ENCODE results near the gene NAIF1. TPM values are rescaled to one million over a fixed set of nuclear protein-coding genes. Genes with fewer than 3 reads are reported as not detected.
"Not testable (repeated sequence)": the region's sequence is repeated elsewhere in the genome, so short reads cannot be mapped to it uniquely, and the experiment has no call there.

Gene NAIF1
- total RNA-seq, 1 donor from 2014 or later = 7.0 TPM

DNA sequence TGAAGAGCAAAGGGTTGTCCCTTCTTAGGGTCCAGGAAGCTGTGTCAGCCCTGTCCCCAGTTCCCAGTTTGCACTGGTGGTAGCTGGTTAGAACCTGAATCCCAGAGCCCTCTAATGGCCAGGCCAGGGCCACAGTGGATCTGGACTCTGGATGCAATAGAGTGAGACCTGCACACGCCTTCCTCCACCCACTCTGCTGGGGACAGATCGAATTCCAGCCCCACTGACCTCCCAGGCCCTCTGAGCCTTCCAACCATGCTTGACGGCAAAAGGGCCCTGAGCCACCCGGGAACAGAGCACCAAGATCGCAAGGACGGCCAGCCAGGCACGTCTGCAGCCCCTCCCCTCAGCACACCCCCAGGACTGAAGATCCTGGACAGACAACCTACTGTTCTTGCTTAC lies 23.7 kb downstream of the NAIF1 start:
- TF ChIP-seq, protein P1, sequence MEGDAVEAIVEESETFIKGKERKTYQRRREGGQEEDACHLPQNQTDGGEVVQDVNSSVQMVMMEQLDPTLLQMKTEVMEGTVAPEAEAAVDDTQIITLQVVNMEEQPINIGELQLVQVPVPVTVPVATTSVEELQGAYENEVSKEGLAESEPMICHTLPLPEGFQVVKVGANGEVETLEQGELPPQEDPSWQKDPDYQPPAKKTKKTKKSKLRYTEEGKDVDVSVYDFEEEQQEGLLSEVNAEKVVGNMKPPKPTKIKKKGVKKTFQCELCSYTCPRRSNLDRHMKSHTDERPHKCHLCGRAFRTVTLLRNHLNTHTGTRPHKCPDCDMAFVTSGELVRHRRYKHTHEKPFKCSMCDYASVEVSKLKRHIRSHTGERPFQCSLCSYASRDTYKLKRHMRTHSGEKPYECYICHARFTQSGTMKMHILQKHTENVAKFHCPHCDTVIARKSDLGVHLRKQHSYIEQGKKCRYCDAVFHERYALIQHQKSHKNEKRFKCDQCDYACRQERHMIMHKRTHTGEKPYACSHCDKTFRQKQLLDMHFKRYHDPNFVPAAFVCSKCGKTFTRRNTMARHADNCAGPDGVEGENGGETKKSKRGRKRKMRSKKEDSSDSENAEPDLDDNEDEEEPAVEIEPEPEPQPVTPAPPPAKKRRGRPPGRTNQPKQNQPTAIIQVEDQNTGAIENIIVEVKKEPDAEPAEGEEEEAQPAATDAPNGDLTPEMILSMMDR (conservative IDR thresholded peaks at IDR 0.05; ENCODE audit: low read depth, low read length) = no peak
- DNase-seq (ENCODE audit: low read depth) = no peak
- no peak overlapping the region for H3K4me3 ChIP-seq (ENCODE audit: low read depth, low read length)

DNA sequence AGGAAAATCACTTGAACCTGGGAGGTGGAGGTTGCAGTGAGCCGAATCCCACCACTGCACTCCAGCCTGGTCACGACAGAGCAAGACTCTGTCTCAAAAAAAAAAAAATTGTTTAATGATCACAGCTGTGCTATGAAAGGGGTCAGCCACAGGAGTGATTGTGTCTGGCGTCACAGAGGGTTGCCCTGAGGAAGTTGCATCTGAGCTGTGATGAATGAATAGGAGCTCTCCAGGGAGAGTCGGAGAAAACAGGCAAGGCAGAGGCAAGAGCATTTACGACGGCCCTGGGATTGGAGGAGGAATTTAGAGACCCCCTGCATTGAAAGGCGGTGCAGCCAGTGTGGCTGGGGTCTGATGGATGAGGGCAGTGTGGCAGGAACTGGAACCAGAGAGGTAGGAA lies 25.1 kb downstream of the NAIF1 start:
- TF ChIP-seq, protein P1 (conservative IDR thresholded peaks at IDR 0.05; ENCODE audit: low read depth, low read length) = no peak
- DNase-seq (ENCODE audit: low read depth) = no peak
- no peak overlapping the region for H3K4me3 ChIP-seq (ENCODE audit: low read depth, low read length)

DNA sequence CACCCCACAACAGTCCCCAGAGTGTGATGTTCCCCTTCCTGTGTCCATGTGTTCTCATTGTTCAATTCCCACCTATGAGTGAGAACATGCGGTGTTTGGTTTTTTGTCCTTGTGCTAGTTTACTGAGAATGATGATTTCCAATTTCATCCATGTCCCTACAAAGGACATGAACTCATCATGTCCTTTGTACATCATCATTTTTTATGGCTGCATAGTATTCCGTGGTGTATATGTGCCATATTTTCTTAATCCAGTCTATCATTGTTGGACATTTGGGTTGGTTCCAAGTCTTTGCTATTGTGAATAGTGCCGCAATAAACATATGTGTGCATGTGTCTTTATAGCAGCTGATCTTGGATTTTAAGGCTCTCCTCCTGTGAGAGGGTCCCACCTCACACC lies 26.3 kb downstream of the NAIF1 start:
- not testable (repeated sequence) for H3K4me3 ChIP-seq (ENCODE audit: low read depth, low read length); DNase-seq (ENCODE audit: low read depth)

DNA sequence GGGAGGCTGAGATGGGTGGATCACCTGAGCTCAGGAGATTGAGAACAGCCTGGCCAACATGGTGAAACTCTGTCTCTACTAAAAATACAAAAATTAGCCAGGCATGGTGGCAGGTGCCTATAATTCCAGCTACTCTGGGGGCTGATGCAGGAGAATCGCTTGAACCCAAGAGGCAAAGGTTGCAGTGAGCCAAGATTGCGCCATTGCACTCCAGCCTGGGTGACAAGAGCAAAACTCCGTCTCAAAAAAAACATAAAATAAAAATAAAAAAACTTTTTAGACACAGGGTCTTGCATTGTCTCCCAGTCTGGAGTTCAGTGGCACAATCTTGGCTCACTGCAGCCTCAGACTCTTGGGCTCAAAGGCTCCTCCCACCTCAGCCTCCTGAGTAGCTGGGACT lies 30.6 kb downstream of the NAIF1 start:
- not testable (repeated sequence) for DNase-seq (ENCODE audit: low read depth); H3K4me3 ChIP-seq (ENCODE audit: low read depth, low read length)

DNA sequence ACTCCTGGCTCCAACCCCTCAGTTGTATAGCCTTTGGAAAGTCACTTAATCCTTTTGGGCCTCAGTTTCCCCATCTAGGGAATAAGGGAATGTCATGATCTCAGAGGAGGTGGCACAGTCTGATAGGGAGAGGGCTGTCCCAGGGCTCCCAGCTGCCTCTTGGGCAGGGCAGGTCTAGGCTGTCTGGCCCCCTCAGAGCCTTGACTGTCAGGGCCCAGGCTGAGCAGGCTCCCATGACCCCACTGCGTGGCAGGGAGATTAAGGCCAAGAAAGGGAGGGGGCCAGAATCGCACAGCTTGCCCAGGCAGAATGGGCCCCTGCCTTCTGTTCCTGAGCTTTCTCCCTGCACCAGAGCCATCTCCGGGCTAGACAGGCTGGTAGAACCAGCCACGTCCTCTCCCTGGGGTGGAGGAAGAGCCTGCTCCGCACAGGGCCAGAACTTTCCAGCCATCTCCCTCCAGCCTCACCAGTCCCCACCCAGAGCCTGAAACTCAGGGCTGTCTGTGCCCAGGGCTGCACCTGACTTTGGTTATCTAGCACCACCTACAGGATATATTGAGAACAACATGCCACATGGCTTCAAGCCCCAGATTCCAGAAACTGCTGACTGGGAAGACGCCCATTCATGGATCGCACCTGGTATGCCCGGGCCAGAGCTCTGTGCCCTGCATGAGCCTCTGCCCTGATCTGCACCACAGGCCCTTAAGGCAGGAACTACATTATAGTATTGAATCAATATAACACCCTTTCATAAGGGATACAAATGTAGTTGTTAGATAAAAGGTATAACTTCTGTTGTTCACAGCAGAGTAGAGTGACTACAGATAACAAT lies 32.1 kb downstream of the NAIF1 start:
- peak; percentile 49 for DNase-seq (ENCODE audit: low read depth)
- TF ChIP-seq, protein P1 (conservative IDR thresholded peaks at IDR 0.05; ENCODE audit: low read depth, low read length) = peak; percentile 85
- H3K4me3 ChIP-seq (ENCODE audit: low read depth, low read length) = no peak overlapping the region

DNA sequence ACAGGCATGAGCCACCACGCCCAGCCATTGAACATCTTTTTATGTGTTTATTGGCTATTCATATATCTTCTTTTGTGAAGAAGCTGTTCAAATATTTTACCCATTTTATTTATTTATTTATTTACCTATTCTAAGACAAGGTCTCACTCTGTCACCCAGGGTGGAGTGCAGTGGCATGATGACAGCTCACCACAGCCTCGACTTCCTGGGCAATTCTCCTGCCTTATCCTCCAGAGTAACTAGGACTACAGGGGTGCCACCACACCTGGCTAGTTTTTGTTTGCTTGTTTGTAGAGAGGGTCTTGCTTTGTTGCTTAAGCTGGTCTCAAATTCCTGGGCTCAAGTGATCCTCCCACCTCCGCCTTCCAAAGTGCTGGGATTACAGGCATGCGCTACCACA lies 33.5 kb downstream of the NAIF1 start:
- no peak overlapping the region for H3K4me3 ChIP-seq (ENCODE audit: low read depth, low read length)
- TF ChIP-seq, protein P1 (conservative IDR thresholded peaks at IDR 0.05; ENCODE audit: low read depth, low read length) = no peak
- no peak for DNase-seq (ENCODE audit: low read depth)

DNA sequence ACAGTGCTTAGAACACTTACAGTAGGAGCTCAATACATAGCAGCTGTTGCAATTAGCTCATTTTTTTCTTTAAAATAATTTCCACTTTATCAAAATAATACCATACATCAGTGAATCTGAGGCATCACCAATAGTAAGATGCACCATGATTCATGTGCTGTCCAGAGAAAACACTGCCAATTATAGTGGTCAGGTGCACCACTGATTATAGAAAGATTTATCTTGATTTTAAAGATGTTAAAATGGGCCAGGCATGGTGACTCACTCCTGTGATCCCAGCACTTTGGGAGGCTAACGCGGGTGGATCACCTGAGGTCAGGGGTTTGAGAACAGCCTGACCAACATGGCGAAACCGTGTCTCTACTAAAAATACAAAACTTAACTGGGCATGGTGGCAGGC lies 39.4 kb downstream of the NAIF1 start:
- no peak overlapping the region for H3K4me3 ChIP-seq (ENCODE audit: low read depth, low read length)
- no peak for DNase-seq (ENCODE audit: low read depth)
- TF ChIP-seq, protein P1 (conservative IDR thresholded peaks at IDR 0.05; ENCODE audit: low read depth, low read length) = no peak

DNA sequence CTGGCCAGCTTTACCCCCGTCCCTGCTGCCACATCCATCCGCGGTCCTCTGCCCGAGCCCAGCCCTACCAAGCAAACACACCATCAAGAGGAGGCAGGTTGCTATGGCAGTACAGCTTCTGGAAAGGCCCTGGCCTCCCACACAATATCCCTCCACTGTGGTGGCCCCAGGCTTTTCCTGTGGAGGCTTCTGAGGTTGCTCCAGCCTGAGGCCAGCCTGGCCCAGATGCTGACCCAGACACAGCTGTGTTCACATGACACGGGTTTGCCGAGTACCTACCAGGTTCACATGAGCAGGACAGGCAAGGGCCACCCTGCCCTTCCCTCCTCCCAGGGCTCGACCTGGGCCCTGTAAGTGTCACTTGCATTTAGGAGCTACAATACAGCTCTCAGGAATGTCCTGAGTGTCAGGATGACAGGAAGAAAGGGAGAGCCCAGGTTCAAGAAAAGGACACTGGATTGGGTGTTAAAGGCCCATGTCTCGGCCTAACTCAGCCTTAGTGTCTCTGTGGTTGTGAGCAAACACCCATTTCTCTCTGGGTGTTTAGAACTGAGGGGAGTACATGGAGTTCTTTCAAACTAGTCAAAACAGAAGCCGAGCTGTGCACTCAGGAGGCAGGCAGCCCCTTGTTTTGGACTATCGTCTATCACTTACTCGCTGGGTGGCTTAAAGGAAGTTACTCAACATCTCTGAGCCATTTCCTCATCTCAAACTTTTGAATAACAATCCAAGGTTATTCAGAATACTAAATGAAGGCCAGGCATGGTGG lies 40.2 kb downstream of the NAIF1 start:
- TF ChIP-seq, protein P1 (conservative IDR thresholded peaks at IDR 0.05; ENCODE audit: low read depth, low read length) = no peak
- no peak for DNase-seq (ENCODE audit: low read depth)
- no peak overlapping the region for H3K4me3 ChIP-seq (ENCODE audit: low read depth, low read length)

Data from epithelial cell of proximal tubule (primary cell).